ENCODE measurements around the gene TRIM52.

Gene TRIM52

DNA sequence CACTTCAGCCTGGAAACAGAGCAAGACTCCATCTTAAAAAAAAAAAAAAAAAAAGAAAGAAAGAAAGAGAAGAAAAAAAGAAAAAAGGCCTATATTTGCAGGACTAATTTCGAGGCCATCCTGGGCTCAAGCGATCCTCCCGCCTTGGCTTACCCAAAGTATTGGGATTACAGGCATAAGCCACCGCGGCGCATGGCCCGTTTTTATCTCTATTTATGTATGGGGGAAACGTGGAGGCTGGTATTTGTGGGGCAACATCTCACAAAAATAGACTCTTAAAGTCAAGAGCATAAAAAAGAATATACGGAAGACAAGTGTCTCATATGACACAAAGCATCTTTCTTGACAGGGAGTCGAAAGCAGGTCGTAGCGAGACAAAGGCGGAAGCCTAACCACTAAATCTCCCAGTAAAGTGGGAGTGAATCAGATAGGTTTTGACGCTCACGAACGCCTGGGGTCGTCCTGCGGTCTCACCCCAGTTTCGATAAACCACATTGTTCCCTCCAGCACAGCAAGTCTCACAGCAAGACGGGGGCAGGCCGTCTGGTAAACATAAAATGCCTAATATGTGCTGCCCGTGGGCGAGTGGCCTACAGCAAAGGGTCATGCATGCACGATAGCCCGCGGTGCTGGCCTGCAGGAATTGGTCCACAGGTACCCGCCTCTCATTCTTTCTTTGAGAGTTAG, 39.7 kb downstream of the TRIM52 start:
- Histone ChIP-seq H4K20me1 (ENCODE audit: insufficient read depth, low read length) (no peaks in the 10 kb centered on the region), H3K4me2 (ENCODE audit: low read length) (peak overlapping the region; percentile 94), H3K4me3 (ENCODE audit: low read length) (peak overlapping the region; percentile 87), H3K4me1 (ENCODE audit: low read length) (peaks cover 15% of the 10 kb centered on the region), H3K79me2 (ENCODE audit: low read length) (peaks cover 22% of the 10 kb centered on the region), H3K9ac (ENCODE audit: low read length) (peak overlapping the region; percentile 87), H3K27ac (ENCODE audit: low read length) (peak overlapping the region; percentile 94), H2AFZ (ENCODE audit: low read depth, low read length) (peak overlapping the region; percentile 86), H3K9me3 (ENCODE audit: insufficient read depth, low read length) (no peaks in the 10 kb centered on the region), H3K36me3 (replicated peaks; ENCODE audit: low read depth, low read length) (peaks cover 5% of the 10 kb centered on the region), H3K27me3 (ENCODE audit: low read depth, low read length) (no peaks in the 10 kb centered on the region)
- TF ChIP-seq EZH2phosphoT487 (IDR thresholded peaks at IDR 0.05; ENCODE audit: low read depth) = no peak
- TF ChIP-seq, protein P1, sequence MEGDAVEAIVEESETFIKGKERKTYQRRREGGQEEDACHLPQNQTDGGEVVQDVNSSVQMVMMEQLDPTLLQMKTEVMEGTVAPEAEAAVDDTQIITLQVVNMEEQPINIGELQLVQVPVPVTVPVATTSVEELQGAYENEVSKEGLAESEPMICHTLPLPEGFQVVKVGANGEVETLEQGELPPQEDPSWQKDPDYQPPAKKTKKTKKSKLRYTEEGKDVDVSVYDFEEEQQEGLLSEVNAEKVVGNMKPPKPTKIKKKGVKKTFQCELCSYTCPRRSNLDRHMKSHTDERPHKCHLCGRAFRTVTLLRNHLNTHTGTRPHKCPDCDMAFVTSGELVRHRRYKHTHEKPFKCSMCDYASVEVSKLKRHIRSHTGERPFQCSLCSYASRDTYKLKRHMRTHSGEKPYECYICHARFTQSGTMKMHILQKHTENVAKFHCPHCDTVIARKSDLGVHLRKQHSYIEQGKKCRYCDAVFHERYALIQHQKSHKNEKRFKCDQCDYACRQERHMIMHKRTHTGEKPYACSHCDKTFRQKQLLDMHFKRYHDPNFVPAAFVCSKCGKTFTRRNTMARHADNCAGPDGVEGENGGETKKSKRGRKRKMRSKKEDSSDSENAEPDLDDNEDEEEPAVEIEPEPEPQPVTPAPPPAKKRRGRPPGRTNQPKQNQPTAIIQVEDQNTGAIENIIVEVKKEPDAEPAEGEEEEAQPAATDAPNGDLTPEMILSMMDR (IDR thresholded peaks at IDR 0.05; ENCODE audit: low read depth, low read length) = no peak

DNA sequence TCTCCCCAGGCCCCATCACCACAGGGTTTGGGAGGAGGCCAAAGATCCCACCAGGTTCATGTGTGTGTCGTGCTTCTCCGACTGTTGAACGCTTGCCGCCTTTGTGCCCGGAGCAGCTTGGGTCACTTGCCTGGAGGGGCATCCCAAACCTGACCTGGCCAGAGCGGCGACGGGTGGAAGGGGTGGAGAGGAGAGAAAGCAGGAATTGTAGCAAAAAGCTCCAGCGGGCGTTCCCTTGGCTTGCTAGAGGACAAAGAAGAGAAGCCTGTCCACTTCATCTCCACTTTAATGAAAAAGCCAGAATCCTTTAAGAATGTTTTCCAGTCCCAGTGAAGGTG, 40.8 kb downstream of the TRIM52 start:
- Histone ChIP-seq H3K27ac (ENCODE audit: low read length) (no peak overlapping the region), H3K27me3 (ENCODE audit: low read depth, low read length) (no peaks in the 10 kb centered on the region), H3K9ac (ENCODE audit: low read length) (no peak overlapping the region), H3K9me3 (ENCODE audit: insufficient read depth, low read length) (no peaks in the 10 kb centered on the region), H4K20me1 (ENCODE audit: insufficient read depth, low read length) (no peaks in the 10 kb centered on the region), H3K36me3 (replicated peaks; ENCODE audit: low read depth, low read length) (peaks cover 4% of the 10 kb centered on the region), H3K4me2 (ENCODE audit: low read length) (no peak overlapping the region), H2AFZ (ENCODE audit: low read depth, low read length) (no peak overlapping the region), H3K4me3 (ENCODE audit: low read length) (no peak overlapping the region), H3K79me2 (ENCODE audit: low read length) (peaks cover 16% of the 10 kb centered on the region), H3K4me1 (ENCODE audit: low read length) (peaks cover 14% of the 10 kb centered on the region)
- TF ChIP-seq, protein P1 (IDR thresholded peaks at IDR 0.05; ENCODE audit: low read depth, low read length) = no peak
- TF ChIP-seq EZH2phosphoT487 (IDR thresholded peaks at IDR 0.05; ENCODE audit: low read depth) = no peak

DNA sequence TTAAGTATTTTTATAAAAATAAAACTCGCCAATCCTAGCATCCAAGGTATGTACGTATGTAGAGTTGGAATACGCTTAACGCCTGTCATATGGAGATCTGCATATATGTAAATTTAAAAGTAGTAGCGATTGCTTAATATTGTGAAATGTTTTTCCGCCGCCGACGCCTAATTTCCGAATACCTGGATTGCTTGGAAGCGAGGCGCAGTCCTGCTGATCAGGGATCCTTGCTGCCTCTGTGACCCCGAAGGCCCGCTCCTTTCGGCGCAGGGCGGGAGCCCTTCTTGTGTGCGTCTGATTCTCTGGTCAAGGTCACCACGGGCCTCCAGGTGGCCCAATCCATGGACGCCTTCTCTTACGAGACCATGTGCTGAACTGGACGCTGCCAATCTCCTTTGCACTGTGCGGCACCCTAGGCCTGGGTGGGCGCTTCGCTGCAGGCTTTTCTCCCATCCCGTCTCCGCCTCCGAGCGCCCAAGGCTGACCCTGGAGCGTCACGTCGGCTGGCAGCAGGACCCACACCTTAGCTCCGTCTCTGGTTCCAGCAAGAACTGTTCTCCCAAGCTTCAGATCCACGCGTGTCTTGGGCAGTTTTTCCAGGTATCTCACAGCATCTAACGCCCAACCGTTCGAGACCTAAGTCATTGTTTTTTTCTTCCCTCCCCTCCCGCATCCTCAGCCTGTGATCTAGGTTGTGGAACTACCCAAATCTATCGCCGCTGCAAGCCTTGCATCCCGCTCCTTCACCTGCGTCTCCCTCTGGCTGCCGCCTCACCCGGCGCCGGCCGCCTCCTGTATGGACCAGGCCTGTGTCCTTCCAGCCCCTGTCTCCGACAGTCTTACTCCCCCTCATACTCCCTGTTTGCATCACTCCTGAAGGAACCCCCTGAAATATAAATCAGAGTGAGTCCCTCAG, 41.4 kb downstream of the TRIM52 start:
- H4K20me1 ChIP-seq (ENCODE audit: insufficient read depth, low read length) = no peaks in the 10 kb centered on the region
- no peak overlapping the region for H3K9ac ChIP-seq (ENCODE audit: low read length)
- no peak overlapping the region for H3K4me3 ChIP-seq (ENCODE audit: low read length)
- H3K36me3 ChIP-seq (replicated peaks; ENCODE audit: low read depth, low read length) = no peaks in the 10 kb centered on the region
- no peak overlapping the region for H3K4me2 ChIP-seq (ENCODE audit: low read length)
- no peak overlapping the region for H2AFZ ChIP-seq (ENCODE audit: low read depth, low read length)
- H3K27ac ChIP-seq (ENCODE audit: low read length) = no peak overlapping the region
- no peaks in the 10 kb centered on the region for H3K27me3 ChIP-seq (ENCODE audit: low read depth, low read length)
- H3K4me1 ChIP-seq (ENCODE audit: low read length) = peaks cover 8% of the 10 kb centered on the region
- TF ChIP-seq, protein P1 (IDR thresholded peaks at IDR 0.05; ENCODE audit: low read depth, low read length) = no peak
- no peaks in the 10 kb centered on the region for H3K9me3 ChIP-seq (ENCODE audit: insufficient read depth, low read length)
- H3K79me2 ChIP-seq (ENCODE audit: low read length) = peaks cover 9% of the 10 kb centered on the region

DNA sequence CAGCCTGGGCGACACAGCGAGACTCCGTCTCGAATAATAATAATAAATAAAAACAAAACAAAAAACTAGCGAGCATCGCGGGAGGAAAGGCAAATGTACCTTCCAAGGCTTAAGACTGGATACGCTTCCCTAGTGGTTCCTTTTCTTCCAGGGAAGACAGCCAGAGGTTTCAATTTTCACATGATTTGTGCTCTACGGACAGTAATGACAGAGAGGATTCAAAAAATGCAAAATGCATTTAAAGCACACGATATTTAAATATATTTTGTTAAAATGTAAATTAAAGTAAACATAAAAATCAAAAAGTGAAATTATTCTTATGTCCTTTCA, 42.2 kb downstream of the TRIM52 start:
- H3K4me1 ChIP-seq (ENCODE audit: low read length) = 0 out of 2 replicates have a peak, but pooled peaks cover 3% of the 10 kb centered on the region
- H3K9ac ChIP-seq (ENCODE audit: low read length) = no peak overlapping the region
- TF ChIP-seq EZH2phosphoT487 (IDR thresholded peaks at IDR 0.05; ENCODE audit: low read depth) = no peak
- TF ChIP-seq, protein P1 (IDR thresholded peaks at IDR 0.05; ENCODE audit: low read depth, low read length) = no peak

More for the DNA sequence above, 42.2 kb downstream of the TRIM52 start:
- Histone ChIP-seq H3K36me3 (replicated peaks; ENCODE audit: low read depth, low read length) (no peaks in the 10 kb centered on the region), H3K4me2 (ENCODE audit: low read length) (peak overlapping the region; percentile 62), H2AFZ (ENCODE audit: low read depth, low read length) (no peak overlapping the region), H4K20me1 (ENCODE audit: insufficient read depth, low read length) (no peaks in the 10 kb centered on the region), H3K27ac (ENCODE audit: low read length) (no peak overlapping the region), H3K4me3 (ENCODE audit: low read length) (peak overlapping the region; percentile 96), H3K79me2 (ENCODE audit: low read length) (peaks cover 2% of the 10 kb centered on the region; the same call in 1 of the 2 replicates), H3K9me3 (ENCODE audit: insufficient read depth, low read length) (no peaks in the 10 kb centered on the region), H3K27me3 (ENCODE audit: low read depth, low read length) (no peaks in the 10 kb centered on the region)
